Osteocyte (in vitro differentiated cells): Measurements from ENCODE around the gene SBF2. TPM values are rescaled to one million over a fixed set of nuclear protein-coding genes. Genes with fewer than 3 reads are reported as not detected.

ENCODE experiments used
- DNase-seq: peaks from one replicate; pipeline ENCODE4 v3.0.0; 2021; ENCODE audit warnings: mixed read lengths; ENCODE audit not compliant: unreplicated experiment; ENCODE audit errors: extremely low spot score
- H3K27ac Mint-ChIP-seq: one replicate; pipeline ENCODE4 v1.8.0; 2021; ENCODE audit warnings: mild to moderate bottlenecking, mixed read lengths; ENCODE audit not compliant: unreplicated experiment
- H3K27me3 Mint-ChIP-seq: one replicate; pipeline ENCODE4 v1.8.0; 2021; ENCODE audit warnings: mixed read lengths; ENCODE audit not compliant: unreplicated experiment
- H3K36me3 Mint-ChIP-seq: one replicate; pipeline ENCODE4 v1.8.0; 2021; ENCODE audit warnings: mixed read lengths; ENCODE audit not compliant: unreplicated experiment
- H3K4me1 Mint-ChIP-seq: one replicate; pipeline ENCODE4 v1.8.0; 2021; ENCODE audit warnings: mixed read lengths; ENCODE audit not compliant: unreplicated experiment
- H3K4me3 Mint-ChIP-seq: one replicate; pipeline ENCODE4 v1.8.0; 2021; ENCODE audit warnings: mild to moderate bottlenecking, moderate library complexity, mixed read lengths; ENCODE audit not compliant: unreplicated experiment
- H3K9me3 Mint-ChIP-seq: one replicate; pipeline ENCODE4 v1.8.0; 2021; ENCODE audit warnings: mixed read lengths; ENCODE audit not compliant: unreplicated experiment
- total RNA-seq: library from RNA; stranded (reverse); gene quantifications from 2 replicates; pipeline ENCODE4 v1.2.1, GENCODE V29; 2021
- TF ChIP-seq, protein P1 (sequence below): fragments of 200-600 bp; sonication (generic); IDR thresholded peaks from 2 replicates; pipeline ENCODE4 v1.5.0; 2021; ENCODE audit warnings: antibody characterized with exemption, mild to moderate bottlenecking, moderate library complexity

SBF2 gene
- total RNA-seq, 1 donor from 2014 or later = 65.2 TPM

DNA sequence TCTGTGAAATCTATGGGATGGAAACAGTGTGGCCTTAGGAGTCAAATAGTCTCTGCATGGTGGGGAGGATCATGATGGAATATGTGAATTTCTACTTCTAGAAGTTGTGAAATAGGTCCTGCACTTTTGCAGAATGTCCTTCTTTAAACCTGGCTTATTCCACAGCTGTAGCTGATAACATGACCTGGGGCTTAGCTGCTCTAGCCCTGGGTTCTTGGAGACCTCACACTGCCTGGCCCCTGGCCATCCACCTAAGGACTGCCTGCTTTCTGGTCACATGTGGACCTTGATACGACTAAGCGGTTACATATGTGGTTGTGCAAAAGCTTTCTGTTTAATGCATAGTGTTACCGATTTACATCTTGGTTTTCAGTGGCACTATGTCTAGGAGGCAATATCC lies 541.9 kb downstream of the SBF2 start:
- TF ChIP-seq, protein P1, sequence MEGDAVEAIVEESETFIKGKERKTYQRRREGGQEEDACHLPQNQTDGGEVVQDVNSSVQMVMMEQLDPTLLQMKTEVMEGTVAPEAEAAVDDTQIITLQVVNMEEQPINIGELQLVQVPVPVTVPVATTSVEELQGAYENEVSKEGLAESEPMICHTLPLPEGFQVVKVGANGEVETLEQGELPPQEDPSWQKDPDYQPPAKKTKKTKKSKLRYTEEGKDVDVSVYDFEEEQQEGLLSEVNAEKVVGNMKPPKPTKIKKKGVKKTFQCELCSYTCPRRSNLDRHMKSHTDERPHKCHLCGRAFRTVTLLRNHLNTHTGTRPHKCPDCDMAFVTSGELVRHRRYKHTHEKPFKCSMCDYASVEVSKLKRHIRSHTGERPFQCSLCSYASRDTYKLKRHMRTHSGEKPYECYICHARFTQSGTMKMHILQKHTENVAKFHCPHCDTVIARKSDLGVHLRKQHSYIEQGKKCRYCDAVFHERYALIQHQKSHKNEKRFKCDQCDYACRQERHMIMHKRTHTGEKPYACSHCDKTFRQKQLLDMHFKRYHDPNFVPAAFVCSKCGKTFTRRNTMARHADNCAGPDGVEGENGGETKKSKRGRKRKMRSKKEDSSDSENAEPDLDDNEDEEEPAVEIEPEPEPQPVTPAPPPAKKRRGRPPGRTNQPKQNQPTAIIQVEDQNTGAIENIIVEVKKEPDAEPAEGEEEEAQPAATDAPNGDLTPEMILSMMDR = no peak

DNA sequence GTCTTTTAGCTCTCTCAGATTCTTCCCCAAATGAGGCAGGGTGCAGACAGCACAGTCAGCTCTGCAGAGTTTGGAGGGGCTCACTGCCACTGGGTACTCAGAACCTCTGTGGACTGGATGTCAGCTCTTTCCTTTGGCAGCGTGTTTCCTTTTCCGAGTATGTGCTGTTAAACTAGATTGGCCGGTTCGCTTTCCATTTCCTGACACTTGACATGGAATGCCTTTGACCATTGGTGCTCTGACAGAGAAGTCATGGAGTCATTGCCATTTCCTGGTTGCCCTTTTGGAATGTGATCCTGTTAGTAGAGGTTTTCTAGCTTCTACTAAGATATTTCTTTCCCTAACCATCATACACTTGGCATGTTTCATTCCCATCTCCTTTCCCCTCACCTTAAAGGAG lies 543.5 kb downstream of the SBF2 start:
- no peak for DNase-seq
- peaks cover 50% of the 10 kb centered on the region for H3K4me1 Mint-ChIP-seq
- H3K36me3 Mint-ChIP-seq = peaks cover 29% of the 10 kb centered on the region
- TF ChIP-seq, protein P1 = no peak
- H3K9me3 Mint-ChIP-seq = no peaks in the 10 kb centered on the region
- no peaks in the 10 kb centered on the region for H3K27me3 Mint-ChIP-seq
- H3K27ac Mint-ChIP-seq = peak overlapping the region; percentile 19
- H3K4me3 Mint-ChIP-seq = no peak overlapping the region

More for the DNA sequence above, 541.9 kb downstream of the SBF2 start:
- Mint-ChIP-seq H3K36me3 (peaks cover 21% of the 10 kb centered on the region), H3K27ac (no peak overlapping the region), H3K27me3 (no peaks in the 10 kb centered on the region), H3K4me1 (peaks cover 61% of the 10 kb centered on the region), H3K9me3 (no peaks in the 10 kb centered on the region), H3K4me3 (no peak overlapping the region)
- no peak for DNase-seq

DNA sequence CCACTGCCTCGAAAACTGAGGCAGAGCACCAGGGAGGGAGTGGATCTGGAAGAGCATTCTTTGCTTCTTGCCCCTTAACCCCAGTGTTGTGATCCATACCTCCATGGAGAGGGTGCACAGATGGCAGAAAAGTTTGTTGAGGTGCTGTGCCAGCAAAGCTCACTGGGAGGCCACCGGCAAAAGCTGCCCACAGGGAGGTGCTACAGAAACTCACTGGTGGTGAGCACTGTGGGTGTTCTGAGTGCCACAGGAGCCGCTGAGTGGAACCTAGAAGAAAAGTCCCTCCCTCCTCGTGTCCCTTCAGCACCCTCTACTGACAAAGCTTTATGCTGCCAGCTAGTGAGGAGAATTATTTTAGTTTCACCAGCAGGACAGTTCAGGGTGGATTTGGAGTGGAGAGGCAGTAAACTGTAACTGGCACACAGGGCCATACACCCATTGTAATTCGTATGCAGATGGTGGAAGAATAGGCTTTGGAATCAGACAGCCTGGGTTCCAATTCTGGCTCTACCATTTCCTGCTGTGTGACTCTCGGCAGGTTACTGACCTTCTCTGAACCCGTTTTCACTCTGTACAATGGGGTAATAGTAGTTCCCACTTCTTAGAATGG lies 545.6 kb downstream of the SBF2 start:
- H3K27ac Mint-ChIP-seq = peak overlapping the region; percentile 73
- H3K36me3 Mint-ChIP-seq = peaks cover 34% of the 10 kb centered on the region
- H3K9me3 Mint-ChIP-seq = no peaks in the 10 kb centered on the region
- TF ChIP-seq, protein P1 = peak; percentile 83
- H3K4me3 Mint-ChIP-seq = no peak overlapping the region
- H3K4me1 Mint-ChIP-seq = peaks cover 37% of the 10 kb centered on the region
- DNase-seq = no peak
- H3K27me3 Mint-ChIP-seq = no peaks in the 10 kb centered on the region

DNA sequence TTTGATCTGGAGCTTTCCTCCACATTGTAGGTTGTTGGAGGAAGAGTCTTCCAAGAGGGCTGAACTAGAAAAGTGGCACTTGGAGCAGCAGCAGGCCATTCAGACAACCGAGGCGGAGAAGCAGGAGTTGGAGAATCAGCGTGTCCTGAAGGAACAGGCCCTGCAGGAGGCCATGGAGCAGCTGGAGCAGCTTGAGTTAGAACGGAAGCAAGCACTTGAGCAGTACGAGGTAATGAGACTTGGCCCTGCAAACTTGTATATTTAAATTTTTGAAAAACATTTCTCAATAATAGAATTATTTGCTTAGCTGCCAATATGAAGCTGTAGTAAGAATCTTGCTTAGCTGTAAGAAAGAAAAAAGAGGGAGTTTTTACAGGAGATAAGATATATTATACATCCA lies 546.2 kb downstream of the SBF2 start:
- DNase-seq = no peak
- Mint-ChIP-seq H3K4me3 (no peak overlapping the region), H3K27ac (peak overlapping the region; percentile 73), H3K4me1 (peaks cover 30% of the 10 kb centered on the region), H3K9me3 (no peaks in the 10 kb centered on the region), H3K27me3 (no peaks in the 10 kb centered on the region), H3K36me3 (peaks cover 31% of the 10 kb centered on the region)
- TF ChIP-seq, protein P1 = no peak

DNA sequence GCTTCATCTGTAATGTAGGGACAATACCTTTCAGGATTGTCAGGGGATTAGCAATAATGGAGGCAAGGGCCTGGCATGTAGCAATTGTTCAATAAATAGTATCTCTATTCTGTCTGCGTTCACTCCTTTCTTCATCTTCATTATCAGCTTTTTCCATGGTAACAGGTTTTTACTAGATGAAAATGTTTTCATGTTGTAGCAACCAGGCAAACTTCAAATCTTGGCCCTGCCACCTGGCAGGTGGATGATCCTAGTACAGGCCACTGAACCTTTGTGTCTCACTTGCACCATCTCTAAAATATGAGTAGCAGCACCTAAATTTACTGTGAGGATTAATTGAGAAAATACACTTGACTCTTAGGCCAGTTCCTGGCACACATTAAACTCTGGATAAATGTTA lies 546.8 kb downstream of the SBF2 start:
- Mint-ChIP-seq H3K27ac (peak overlapping the region; percentile 73), H3K4me1 (peaks cover 28% of the 10 kb centered on the region), H3K27me3 (no peaks in the 10 kb centered on the region), H3K36me3 (peaks cover 35% of the 10 kb centered on the region), H3K4me3 (no peak overlapping the region), H3K9me3 (no peaks in the 10 kb centered on the region)
- DNase-seq = no peak
- TF ChIP-seq, protein P1 = no peak
